ENCODE results near the gene STAG3.
"Not testable (repeated sequence)": the region's sequence is repeated elsewhere in the genome, so short reads cannot be mapped to it uniquely, and the experiment has no call there.

The STAG3 gene

DNA sequence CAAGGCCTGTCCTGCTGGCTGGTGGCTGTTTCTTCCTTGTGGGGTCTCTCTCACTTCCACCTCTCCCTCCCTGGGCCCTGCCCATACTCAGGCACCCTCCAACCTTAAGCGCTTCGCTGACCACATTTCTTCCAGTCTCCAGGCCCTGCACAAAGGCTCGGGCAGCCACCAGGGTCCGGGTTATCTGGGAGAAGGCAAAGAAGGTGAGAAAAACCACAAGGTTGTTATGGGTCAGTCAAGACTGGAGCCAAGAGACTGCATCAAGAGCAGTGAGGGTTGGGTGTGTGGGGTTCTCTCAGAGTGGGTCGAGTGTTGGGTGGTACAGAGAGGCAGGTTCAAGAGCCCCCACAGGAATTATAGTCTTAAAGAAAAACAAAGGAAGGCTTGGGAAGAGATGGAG is 3.1 kb upstream of the STAG3 start:
- Histone ChIP-seq H3K36me3 (ENCODE audit: insufficient read depth, low read length) (no peaks in the 10 kb centered on the region), H2AFZ (ENCODE audit: low read length) (no peak overlapping the region), H3K9me2 (replicated peaks; ENCODE audit: low read depth, low read length) (no peaks in the 10 kb centered on the region), H3K4me2 (ENCODE audit: low read depth, low read length, poor library complexity, severe bottlenecking) (peak overlapping the region; percentile 94), H3K79me2 (ENCODE audit: insufficient read depth, low read length) (peaks cover 25% of the 10 kb centered on the region), H3F3A (ENCODE audit: low read depth) (no peaks in the 10 kb centered on the region), H3K27me3 (ENCODE audit: insufficient read depth, low read length, poor library complexity, severe bottlenecking) (no peaks in the 10 kb centered on the region), H3K4me1 (ENCODE audit: insufficient read depth, low read length, poor library complexity, severe bottlenecking) (peaks cover 17% of the 10 kb centered on the region), H3K9ac (ENCODE audit: low read depth, low read length, poor library complexity, severe bottlenecking) (no peak overlapping the region), H4K20me1 (ENCODE audit: insufficient read depth, low read length, poor library complexity, severe bottlenecking) (peaks cover 4% of the 10 kb centered on the region), H3K4me3 (ENCODE audit: low read length, poor library complexity, severe bottlenecking) (no peak overlapping the region), H3K9me3 (ENCODE audit: insufficient read depth, low read depth, low read length) (no peaks in the 10 kb centered on the region)
- no peak for TF ChIP-seq EZH2phosphoT487 (IDR thresholded peaks at IDR 0.05; ENCODE audit: borderline replicate concordance)
- TF ChIP-seq, protein P1, sequence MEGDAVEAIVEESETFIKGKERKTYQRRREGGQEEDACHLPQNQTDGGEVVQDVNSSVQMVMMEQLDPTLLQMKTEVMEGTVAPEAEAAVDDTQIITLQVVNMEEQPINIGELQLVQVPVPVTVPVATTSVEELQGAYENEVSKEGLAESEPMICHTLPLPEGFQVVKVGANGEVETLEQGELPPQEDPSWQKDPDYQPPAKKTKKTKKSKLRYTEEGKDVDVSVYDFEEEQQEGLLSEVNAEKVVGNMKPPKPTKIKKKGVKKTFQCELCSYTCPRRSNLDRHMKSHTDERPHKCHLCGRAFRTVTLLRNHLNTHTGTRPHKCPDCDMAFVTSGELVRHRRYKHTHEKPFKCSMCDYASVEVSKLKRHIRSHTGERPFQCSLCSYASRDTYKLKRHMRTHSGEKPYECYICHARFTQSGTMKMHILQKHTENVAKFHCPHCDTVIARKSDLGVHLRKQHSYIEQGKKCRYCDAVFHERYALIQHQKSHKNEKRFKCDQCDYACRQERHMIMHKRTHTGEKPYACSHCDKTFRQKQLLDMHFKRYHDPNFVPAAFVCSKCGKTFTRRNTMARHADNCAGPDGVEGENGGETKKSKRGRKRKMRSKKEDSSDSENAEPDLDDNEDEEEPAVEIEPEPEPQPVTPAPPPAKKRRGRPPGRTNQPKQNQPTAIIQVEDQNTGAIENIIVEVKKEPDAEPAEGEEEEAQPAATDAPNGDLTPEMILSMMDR (conservative IDR thresholded peaks at IDR 0.05; ENCODE audit: low read length): no peak

DNA sequence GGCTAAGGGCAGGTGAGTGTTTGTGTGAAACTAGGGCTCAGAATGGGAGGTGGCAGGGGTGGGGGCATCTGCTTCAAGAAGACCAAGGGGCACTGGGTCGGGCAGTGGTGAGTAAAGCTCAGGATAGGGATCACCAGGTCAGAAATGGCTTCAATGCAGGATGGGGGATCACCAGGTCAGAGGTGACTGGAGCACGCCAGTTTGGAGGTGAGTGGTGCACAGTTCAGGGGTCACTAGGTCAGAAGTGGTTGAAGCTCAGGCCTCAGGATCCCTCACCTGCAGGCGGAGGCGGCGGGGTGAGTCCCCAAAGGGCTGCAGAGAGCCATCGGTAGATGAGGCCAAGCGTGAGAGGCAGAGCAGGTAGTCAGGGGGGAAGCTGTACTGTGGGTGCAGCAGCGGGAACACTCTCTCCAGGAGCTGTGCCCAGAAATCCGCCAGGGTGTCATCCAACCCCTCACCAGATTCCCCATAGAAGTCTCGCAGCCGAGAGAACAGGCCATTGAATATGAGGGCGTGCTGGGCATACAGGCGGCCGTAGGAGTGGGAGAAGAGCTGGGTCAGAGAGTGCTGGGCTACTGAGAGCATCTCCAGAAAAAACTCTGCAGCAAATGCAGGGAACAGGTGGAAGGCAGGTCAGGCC is 2.3 kb upstream of the STAG3 start:
- H3K27me3 ChIP-seq (ENCODE audit: insufficient read depth, low read length, poor library complexity, severe bottlenecking): no peaks in the 10 kb centered on the region
- no peaks in the 10 kb centered on the region for H3F3A ChIP-seq (ENCODE audit: low read depth)
- peaks cover 4% of the 10 kb centered on the region for H4K20me1 ChIP-seq (ENCODE audit: insufficient read depth, low read length, poor library complexity, severe bottlenecking)
- TF ChIP-seq EZH2phosphoT487 (IDR thresholded peaks at IDR 0.05; ENCODE audit: borderline replicate concordance): no peak
- TF ChIP-seq, protein P1 (conservative IDR thresholded peaks at IDR 0.05; ENCODE audit: low read length): no peak
- peak overlapping the region; percentile 94 for H3K4me2 ChIP-seq (ENCODE audit: low read depth, low read length, poor library complexity, severe bottlenecking)
- no peaks in the 10 kb centered on the region for H3K36me3 ChIP-seq (ENCODE audit: insufficient read depth, low read length)
- H2AFZ ChIP-seq (ENCODE audit: low read length): no peak overlapping the region
- peaks cover 25% of the 10 kb centered on the region for H3K79me2 ChIP-seq (ENCODE audit: insufficient read depth, low read length)
- H3K4me1 ChIP-seq (ENCODE audit: insufficient read depth, low read length, poor library complexity, severe bottlenecking): peaks cover 17% of the 10 kb centered on the region
- peak overlapping the region; percentile 62 for H3K9ac ChIP-seq (ENCODE audit: low read depth, low read length, poor library complexity, severe bottlenecking)
- no peaks in the 10 kb centered on the region for H3K9me2 ChIP-seq (replicated peaks; ENCODE audit: low read depth, low read length)
- H3K4me3 ChIP-seq (ENCODE audit: low read length, poor library complexity, severe bottlenecking): peak overlapping the region; percentile 45
- no peaks in the 10 kb centered on the region for H3K9me3 ChIP-seq (ENCODE audit: insufficient read depth, low read depth, low read length)

DNA sequence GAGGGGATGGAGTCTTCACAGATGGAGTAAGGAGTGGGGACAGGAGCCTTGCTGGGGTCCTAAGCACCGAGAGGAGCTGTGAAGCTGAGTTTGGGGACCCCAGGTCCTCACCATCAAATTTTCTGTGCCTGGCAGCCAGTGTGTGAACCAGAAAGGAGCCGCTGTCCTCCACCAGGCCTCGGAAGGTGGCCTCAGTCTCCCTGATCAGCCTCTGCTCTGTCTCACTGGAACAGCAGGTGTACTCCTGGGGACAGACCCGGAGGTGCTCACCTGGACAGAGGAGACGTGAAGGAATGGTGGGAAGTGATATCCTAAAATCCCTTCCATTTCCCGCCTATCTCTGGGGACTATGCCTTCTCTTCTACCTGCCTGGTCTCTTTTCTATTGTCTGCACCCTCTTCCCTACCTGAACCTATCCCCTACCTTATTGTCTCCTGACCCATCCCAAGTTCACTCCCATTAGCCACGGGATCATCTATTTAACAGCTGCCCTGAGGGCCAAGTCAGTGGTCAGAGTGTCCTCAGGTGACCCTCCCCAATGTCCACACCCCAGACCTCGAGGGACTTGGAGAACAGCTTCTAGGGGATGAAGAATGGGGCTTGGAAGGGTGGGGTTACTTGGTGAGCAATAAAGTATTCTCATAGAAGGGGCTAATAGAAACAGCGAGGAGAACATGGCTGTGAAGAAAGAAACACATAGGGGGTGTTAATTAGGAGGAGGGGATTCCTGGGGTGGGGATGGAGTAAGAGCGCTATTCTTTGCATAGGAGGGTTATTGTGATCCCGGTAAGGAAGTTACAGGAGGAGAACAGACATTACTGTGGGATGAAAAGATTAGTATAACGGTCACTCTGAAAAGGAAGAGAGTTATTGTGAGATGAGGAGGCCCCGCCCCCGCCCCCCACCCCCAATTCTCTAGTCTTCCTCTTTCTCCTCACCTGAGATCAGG is 1.3 kb upstream of the STAG3 start:
- Histone ChIP-seq H3K9ac (ENCODE audit: low read depth, low read length, poor library complexity, severe bottlenecking) (peak overlapping the region; percentile 85), H3K36me3 (ENCODE audit: insufficient read depth, low read length) (no peaks in the 10 kb centered on the region), H3K9me3 (ENCODE audit: insufficient read depth, low read depth, low read length) (no peaks in the 10 kb centered on the region), H3K4me3 (ENCODE audit: low read length, poor library complexity, severe bottlenecking) (peak overlapping the region; percentile 91), H4K20me1 (ENCODE audit: insufficient read depth, low read length, poor library complexity, severe bottlenecking) (peaks cover 4% of the 10 kb centered on the region), H3K4me1 (ENCODE audit: insufficient read depth, low read length, poor library complexity, severe bottlenecking) (peaks cover 17% of the 10 kb centered on the region), H3K9me2 (replicated peaks; ENCODE audit: low read depth, low read length) (no peaks in the 10 kb centered on the region), H3K27me3 (ENCODE audit: insufficient read depth, low read length, poor library complexity, severe bottlenecking) (no peaks in the 10 kb centered on the region), H3K79me2 (ENCODE audit: insufficient read depth, low read length) (peaks cover 25% of the 10 kb centered on the region), H2AFZ (ENCODE audit: low read length) (peak overlapping the region; percentile 92), H3F3A (ENCODE audit: low read depth) (no peaks in the 10 kb centered on the region), H3K4me2 (ENCODE audit: low read depth, low read length, poor library complexity, severe bottlenecking) (peak overlapping the region; percentile 94)
- TF ChIP-seq, protein P1 (conservative IDR thresholded peaks at IDR 0.05; ENCODE audit: low read length): no peak
- TF ChIP-seq EZH2phosphoT487 (IDR thresholded peaks at IDR 0.05; ENCODE audit: borderline replicate concordance): no peak

DNA sequence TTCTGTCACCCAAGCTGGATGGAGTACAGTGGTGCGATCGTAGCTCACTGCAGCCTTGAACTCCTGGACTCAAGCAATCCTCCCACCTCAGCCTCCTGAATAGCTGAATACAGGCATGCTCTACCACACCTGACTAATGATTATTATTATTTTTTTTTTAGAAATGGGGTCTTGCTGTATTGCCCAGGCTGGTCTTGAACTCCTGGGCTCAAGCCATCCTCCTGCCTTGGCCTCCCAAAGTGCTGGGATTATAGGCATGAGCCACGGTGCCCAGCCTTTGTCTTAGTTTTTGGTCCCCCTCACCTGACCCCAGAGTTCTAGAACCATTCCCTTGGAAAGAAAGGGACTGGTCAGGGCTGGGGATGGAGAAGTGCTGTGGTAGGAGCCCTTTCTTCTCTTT is 2.4 kb downstream of the STAG3 start:
- H3K9me2 ChIP-seq (replicated peaks; ENCODE audit: low read depth, low read length); H3K27me3 ChIP-seq (ENCODE audit: insufficient read depth, low read length, poor library complexity, severe bottlenecking); H3K4me3 ChIP-seq (ENCODE audit: low read length, poor library complexity, severe bottlenecking); H3K4me2 ChIP-seq (ENCODE audit: low read depth, low read length, poor library complexity, severe bottlenecking); H2AFZ ChIP-seq (ENCODE audit: low read length); H3K9me3 ChIP-seq (ENCODE audit: insufficient read depth, low read depth, low read length); H4K20me1 ChIP-seq (ENCODE audit: insufficient read depth, low read length, poor library complexity, severe bottlenecking); H3K9ac ChIP-seq (ENCODE audit: low read depth, low read length, poor library complexity, severe bottlenecking); H3F3A ChIP-seq (ENCODE audit: low read depth); H3K36me3 ChIP-seq (ENCODE audit: insufficient read depth, low read length): not testable (repeated sequence)
- Histone ChIP-seq H3K4me1 (ENCODE audit: insufficient read depth, low read length, poor library complexity, severe bottlenecking) (peaks cover 17% of the 10 kb centered on the region), H3K79me2 (ENCODE audit: insufficient read depth, low read length) (peaks cover 19% of the 10 kb centered on the region)

DNA sequence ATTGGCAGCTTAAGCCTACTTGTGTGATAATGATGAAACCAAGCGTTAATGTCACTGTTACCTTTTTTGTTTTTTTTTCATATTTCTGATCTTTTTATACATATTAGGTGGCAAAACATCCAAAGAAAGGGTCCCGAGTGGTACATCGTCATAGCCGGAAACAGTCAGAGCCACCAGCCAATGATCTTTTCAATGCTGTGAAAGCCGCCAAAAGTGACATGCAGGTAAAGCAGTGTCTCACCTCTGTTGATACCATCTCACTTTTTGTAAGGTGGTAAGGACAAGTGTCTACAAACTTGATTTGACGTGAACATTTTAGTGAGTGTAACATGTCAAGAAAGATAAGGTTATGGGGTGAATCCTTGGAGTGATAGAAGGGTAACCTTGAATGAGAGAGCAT is 4.9 kb downstream of the STAG3 start:
- H3F3A ChIP-seq (ENCODE audit: low read depth); H3K4me3 ChIP-seq (ENCODE audit: low read length, poor library complexity, severe bottlenecking); H3K4me1 ChIP-seq (ENCODE audit: insufficient read depth, low read length, poor library complexity, severe bottlenecking); H3K79me2 ChIP-seq (ENCODE audit: insufficient read depth, low read length); H3K4me2 ChIP-seq (ENCODE audit: low read depth, low read length, poor library complexity, severe bottlenecking); H3K36me3 ChIP-seq (ENCODE audit: insufficient read depth, low read length); H3K27me3 ChIP-seq (ENCODE audit: insufficient read depth, low read length, poor library complexity, severe bottlenecking); H2AFZ ChIP-seq (ENCODE audit: low read length); H3K9me3 ChIP-seq (ENCODE audit: insufficient read depth, low read depth, low read length); H3K9ac ChIP-seq (ENCODE audit: low read depth, low read length, poor library complexity, severe bottlenecking); H4K20me1 ChIP-seq (ENCODE audit: insufficient read depth, low read length, poor library complexity, severe bottlenecking); H3K9me2 ChIP-seq (replicated peaks; ENCODE audit: low read depth, low read length): not testable (repeated sequence)
